Astrocyte (in vitro differentiated cells and primary cell): ENCODE measurements around the gene TRPV2.

Source experiments
- EZH2 ChIP-seq: IDR thresholded peaks from 2 replicates; pipeline ENCODE4 v1.6.1; 2012; ENCODE audit warnings: mild to moderate bottlenecking, low read length, inconsistent platforms; ENCODE audit not compliant: insufficient read depth
- TF ChIP-seq, protein P1 (sequence below): IDR thresholded peaks from 2 replicates; pipeline ENCODE4 v1.5.1; 2011; ENCODE audit warnings: low read depth, mild to moderate bottlenecking, inconsistent platforms, low read length, moderate library complexity; ENCODE audit not compliant: insufficient read depth

DNA sequence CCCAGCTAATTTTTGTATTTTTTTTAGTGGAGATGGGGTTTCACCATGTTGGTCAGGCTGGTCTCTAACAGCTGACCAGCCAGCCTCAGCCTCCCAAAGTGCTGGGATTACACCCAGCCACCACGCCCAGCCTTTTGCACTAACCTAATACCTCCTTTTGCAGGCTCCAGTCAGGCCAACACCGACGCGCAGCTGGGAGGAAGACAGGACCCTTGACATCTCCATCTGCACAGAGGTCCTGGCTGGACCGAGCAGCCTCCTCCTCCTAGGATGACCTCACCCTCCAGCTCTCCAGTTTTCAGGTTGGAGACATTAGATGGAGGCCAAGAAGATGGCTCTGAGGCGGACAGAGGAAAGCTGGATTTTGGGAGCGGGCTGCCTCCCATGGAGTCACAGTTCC is 2.0 kb downstream of the TRPV2 start:
- TF ChIP-seq, protein P1, sequence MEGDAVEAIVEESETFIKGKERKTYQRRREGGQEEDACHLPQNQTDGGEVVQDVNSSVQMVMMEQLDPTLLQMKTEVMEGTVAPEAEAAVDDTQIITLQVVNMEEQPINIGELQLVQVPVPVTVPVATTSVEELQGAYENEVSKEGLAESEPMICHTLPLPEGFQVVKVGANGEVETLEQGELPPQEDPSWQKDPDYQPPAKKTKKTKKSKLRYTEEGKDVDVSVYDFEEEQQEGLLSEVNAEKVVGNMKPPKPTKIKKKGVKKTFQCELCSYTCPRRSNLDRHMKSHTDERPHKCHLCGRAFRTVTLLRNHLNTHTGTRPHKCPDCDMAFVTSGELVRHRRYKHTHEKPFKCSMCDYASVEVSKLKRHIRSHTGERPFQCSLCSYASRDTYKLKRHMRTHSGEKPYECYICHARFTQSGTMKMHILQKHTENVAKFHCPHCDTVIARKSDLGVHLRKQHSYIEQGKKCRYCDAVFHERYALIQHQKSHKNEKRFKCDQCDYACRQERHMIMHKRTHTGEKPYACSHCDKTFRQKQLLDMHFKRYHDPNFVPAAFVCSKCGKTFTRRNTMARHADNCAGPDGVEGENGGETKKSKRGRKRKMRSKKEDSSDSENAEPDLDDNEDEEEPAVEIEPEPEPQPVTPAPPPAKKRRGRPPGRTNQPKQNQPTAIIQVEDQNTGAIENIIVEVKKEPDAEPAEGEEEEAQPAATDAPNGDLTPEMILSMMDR: no peak
- no peak for TF ChIP-seq EZH2
